GM12864 (cell line): ENCODE measurements around the gene NAAA.
A peak's percentile ranks its signal among the peaks of the same experiment; 100 is the strongest.

Experiments used
- DNase-seq: peaks from one replicate; pipeline ENCODE4 v3.0.0-alpha.2; 2011; ENCODE audit warnings: low read depth
- H3K4me3 ChIP-seq: 2 replicates; pipeline ENCODE4 v1.5.1; 2011; ENCODE audit warnings: mild to moderate bottlenecking, low read depth, low read length, control low read depth
- TF ChIP-seq, protein P1 (sequence below): IDR thresholded peaks from 2 replicates; pipeline ENCODE4 v1.5.1; 2011; ENCODE audit warnings: low read depth, mild to moderate bottlenecking, moderate library complexity, low read length, control low read depth, inconsistent platforms; ENCODE audit errors: missing control alignments

The NAAA gene

GRCh38 chr4:75940692-75941253 lies at the start of gene NAAA:
Gene NAAA, minus strand, starts transcription at chr4:75941013. Its CDS starts 64 bp downstream, at chr4:75940949.
- peak within 1 kb of the TSS; percentile 62 for H3K4me3 ChIP-seq
- TF ChIP-seq, protein P1, sequence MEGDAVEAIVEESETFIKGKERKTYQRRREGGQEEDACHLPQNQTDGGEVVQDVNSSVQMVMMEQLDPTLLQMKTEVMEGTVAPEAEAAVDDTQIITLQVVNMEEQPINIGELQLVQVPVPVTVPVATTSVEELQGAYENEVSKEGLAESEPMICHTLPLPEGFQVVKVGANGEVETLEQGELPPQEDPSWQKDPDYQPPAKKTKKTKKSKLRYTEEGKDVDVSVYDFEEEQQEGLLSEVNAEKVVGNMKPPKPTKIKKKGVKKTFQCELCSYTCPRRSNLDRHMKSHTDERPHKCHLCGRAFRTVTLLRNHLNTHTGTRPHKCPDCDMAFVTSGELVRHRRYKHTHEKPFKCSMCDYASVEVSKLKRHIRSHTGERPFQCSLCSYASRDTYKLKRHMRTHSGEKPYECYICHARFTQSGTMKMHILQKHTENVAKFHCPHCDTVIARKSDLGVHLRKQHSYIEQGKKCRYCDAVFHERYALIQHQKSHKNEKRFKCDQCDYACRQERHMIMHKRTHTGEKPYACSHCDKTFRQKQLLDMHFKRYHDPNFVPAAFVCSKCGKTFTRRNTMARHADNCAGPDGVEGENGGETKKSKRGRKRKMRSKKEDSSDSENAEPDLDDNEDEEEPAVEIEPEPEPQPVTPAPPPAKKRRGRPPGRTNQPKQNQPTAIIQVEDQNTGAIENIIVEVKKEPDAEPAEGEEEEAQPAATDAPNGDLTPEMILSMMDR, result no peak
- no peak for DNase-seq

DNA sequence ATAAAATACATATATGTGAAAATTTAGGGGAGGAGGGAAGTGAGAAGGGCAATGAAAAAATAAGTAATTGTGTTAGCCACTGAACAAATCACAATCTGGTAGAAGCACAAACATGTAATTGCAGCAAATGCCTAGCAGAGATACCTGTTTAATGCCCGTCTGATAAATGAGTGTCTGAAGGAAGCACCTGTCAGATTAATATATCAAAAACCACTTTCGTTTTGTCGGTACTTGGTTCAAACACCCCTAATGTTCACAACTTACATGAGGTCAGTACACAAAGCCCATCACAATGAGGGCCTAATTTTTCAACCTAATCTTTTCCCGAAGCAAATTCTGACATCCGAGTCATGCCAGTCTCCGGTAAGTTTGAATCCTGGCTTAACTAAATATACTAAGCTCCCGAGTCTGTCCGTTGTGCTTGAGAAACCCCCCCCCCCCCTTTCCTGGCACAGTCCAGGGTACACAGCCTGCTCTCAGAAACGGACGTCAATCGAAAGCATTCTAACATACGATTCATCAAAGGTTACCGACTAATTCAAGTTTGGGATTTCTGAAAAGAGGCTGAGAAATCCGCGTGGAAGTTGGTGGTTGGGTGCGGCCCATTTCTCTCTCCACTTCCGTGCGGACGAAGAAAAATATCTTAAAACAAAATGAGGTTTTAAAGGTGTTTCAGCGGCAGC lies 49.2 kb upstream of the NAAA start:
- no peak for DNase-seq
- TF ChIP-seq, protein P1, result no peak

GRCh38 chr4:75985116-75985515 lies 44.3 kb upstream of the NAAA start:
- no peak overlapping the region for H3K4me3 ChIP-seq
- TF ChIP-seq, protein P1, result no peak
- DNase-seq, result no peak

More for the DNA sequence above, 49.2 kb upstream of the NAAA start:
- peak overlapping the region; percentile 80 for H3K4me3 ChIP-seq

DNA sequence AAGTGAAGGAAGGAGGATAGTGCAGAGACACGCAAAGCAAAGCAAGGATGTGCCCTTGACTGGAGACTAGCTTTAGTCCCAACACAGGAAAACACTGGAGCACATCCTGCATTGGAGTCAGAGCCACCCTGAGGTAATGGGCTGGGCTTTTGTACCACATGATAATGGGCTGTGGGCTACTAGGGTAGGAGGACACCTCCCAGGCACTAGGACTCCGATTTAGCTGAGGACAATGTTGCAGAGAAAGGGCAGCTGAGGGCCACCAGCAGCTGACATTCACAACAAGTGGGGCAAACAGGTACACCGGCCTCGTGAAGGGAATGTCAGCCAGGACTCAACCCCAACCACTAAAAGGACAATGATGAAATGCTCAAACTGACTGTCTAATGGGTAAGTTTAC lies 39.8 kb upstream of the NAAA start:
- TF ChIP-seq, protein P1, result no peak
- no peak overlapping the region for H3K4me3 ChIP-seq
- no peak for DNase-seq

GRCh38 chr4:75976177-75976576 lies 35.4 kb upstream of the NAAA start:
- DNase-seq, result no peak
- H3K4me3 ChIP-seq, result no peak overlapping the region
- TF ChIP-seq, protein P1, result no peak

GRCh38 chr4:75973766-75974165 lies 33.0 kb upstream of the NAAA start:
- TF ChIP-seq, protein P1, result no peak
- DNase-seq, result no peak
- H3K4me3 ChIP-seq, result no peak overlapping the region

- no peak overlapping the region for H3K4me3 ChIP-seq
- TF ChIP-seq, protein P1, result no peak
- DNase-seq, result no peak
Measured at GRCh38 chr4:75968084-75968483, 27.3 kb upstream of the NAAA start.
